ENCODE measurements around the gene CCNG2. TPM values are rescaled to one million over a fixed set of nuclear protein-coding genes. Genes with fewer than 3 reads are reported as not detected.

Gene CCNG2
- total RNA-seq, 4 donors from 2014 or later = 24.7 to 41.8 (median 29.2) TPM

GRCh38 chr4:77156533-77156911, 485 bp upstream of the CCNG2 start:
- peaks cover 5 to 7% of the 10 kb centered on the region in 2 donors for H3K36me3 ChIP-seq
- WGBS, 2 donors = 0 to 1% methylated on average over 17 of the region's 17 CpGs
- TF ChIP-seq POLR2A (IDR thresholded peaks at IDR 0.05) = peak in 1 of 2 donors; percentile 93
- TF ChIP-seq, protein P1, sequence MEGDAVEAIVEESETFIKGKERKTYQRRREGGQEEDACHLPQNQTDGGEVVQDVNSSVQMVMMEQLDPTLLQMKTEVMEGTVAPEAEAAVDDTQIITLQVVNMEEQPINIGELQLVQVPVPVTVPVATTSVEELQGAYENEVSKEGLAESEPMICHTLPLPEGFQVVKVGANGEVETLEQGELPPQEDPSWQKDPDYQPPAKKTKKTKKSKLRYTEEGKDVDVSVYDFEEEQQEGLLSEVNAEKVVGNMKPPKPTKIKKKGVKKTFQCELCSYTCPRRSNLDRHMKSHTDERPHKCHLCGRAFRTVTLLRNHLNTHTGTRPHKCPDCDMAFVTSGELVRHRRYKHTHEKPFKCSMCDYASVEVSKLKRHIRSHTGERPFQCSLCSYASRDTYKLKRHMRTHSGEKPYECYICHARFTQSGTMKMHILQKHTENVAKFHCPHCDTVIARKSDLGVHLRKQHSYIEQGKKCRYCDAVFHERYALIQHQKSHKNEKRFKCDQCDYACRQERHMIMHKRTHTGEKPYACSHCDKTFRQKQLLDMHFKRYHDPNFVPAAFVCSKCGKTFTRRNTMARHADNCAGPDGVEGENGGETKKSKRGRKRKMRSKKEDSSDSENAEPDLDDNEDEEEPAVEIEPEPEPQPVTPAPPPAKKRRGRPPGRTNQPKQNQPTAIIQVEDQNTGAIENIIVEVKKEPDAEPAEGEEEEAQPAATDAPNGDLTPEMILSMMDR (IDR thresholded peaks at IDR 0.05) = no peak
- no peaks in the 10 kb centered on the region for H3K9me3 ChIP-seq
- H3K4me3 ChIP-seq (replicated peaks in 1 of 3) = peak overlapping the region; percentile 79 to 95 (median 95)
- peak overlapping the region; percentile 83 to 97 (median 94) for H3K27ac ChIP-seq
- DNase-seq = peak; percentile 98
- no peaks in the 10 kb centered on the region for H3K27me3 ChIP-seq
- H3K4me1 ChIP-seq = peaks cover 10 to 18% of the 10 kb centered on the region in 2 donors
- intact Hi-C loops (cut with DNase I) = loop anchor here (5.0 kb wide), 1 partner anchor 79 kb away; the partner anchor contains the start of gene CCNI

DNA sequence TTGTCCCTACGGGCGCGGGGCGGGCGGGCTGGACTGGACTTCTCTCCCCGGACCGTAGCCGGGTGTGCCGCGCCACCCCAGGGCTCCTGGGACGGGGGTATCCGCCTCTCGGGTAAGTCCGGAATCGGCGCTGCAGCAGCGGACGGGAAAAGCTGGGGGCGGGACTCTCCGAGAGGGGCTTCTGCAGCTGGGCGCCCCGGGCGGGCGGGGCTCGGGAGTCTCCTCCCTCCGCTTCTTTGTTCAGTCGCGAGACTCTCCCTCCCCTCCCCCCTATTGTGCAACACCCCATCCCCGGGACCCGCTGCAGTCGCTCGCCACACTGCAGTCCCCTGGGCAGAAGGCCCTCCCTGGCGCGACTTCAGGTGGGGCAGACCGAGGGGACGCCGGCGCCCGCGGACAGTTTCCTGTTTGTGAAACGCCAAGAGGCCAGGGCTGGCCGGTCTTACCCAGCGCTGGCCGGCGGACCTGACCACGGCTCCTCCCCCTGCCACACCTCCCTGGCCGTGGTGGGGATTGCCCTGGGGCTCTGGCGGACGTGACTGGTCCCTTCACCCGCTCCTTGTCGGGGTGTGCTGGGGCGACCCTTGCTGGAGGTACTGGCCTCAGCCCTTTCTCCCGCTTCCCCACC, 966 bp downstream of the CCNG2 start:
- H3K4me3 ChIP-seq (replicated peaks in 1 of 3) = peak overlapping the region; percentile 79 to 95 (median 95)
- peak overlapping the region; percentile 83 to 97 (median 94) for H3K27ac ChIP-seq
- H3K9me3 ChIP-seq = no peaks in the 10 kb centered on the region
- H3K4me1 ChIP-seq = peaks cover 10 to 18% of the 10 kb centered on the region in 2 donors
- DNase-seq = peak; percentile 93
- peak in 1 of 2 donors; percentile 79 for TF ChIP-seq POLR2A (IDR thresholded peaks at IDR 0.05)
- TF ChIP-seq, protein P1 (IDR thresholded peaks at IDR 0.05) = peak in 2 of 6 experiments; percentile 23 to 27
- intact Hi-C loops (cut with DNase I) = loop anchor here (5.0 kb wide), 1 partner anchor 81 kb away; the partner anchor contains the start of gene CCNI
- no peaks in the 10 kb centered on the region for H3K27me3 ChIP-seq
- peaks cover 17% of the 10 kb centered on the region in 2 donors for H3K36me3 ChIP-seq
- 0% methylated on average over 9 to 19 of the region's 53 CpGs for WGBS, 2 donors

- Histone ChIP-seq H3K9me3 (no peaks in the 10 kb centered on the region), H3K27me3 (no peaks in the 10 kb centered on the region), H3K4me3 (replicated peaks in 1 of 3) (peak overlapping the region; percentile 79 to 95 (median 95)), H3K36me3 (peaks cover 17% of the 10 kb centered on the region in 2 donors), H3K4me1 (peaks cover 10 to 18% of the 10 kb centered on the region in 2 donors), H3K27ac (peak overlapping the region; percentile 83 to 97 (median 94))
- intact Hi-C loops (cut with DNase I) = loop anchor here (5.0 kb wide), 1 partner anchor 81 kb away; the partner anchor contains the start of gene CCNI
- 5 to 7% methylated on average over 6 of the region's 6 CpGs for WGBS, 2 donors
- no peak for TF ChIP-seq POLR2A (IDR thresholded peaks at IDR 0.05)
- TF ChIP-seq, protein P1 (IDR thresholded peaks at IDR 0.05) = no peak
- DNase-seq = peak; percentile 42 to 49
These were observed 1.5 kb downstream of the CCNG2 start for GRCh38 chr4:77158487-77158861.

GRCh38 chr4:77159806-77160205, 2.8 kb downstream of the CCNG2 start:
- Histone ChIP-seq H3K9me3 (no peaks in the 10 kb centered on the region), H3K36me3 (peaks cover 26 to 28% of the 10 kb centered on the region in 2 donors), H3K27me3 (no peaks in the 10 kb centered on the region), H3K4me3 (replicated peaks in 1 of 3) (no peak overlapping the region), H3K27ac (no peak overlapping the region), H3K4me1 (peaks cover 10 to 18% of the 10 kb centered on the region in 2 donors)
- no peak for TF ChIP-seq POLR2A (IDR thresholded peaks at IDR 0.05)
- TF ChIP-seq, protein P1 (IDR thresholded peaks at IDR 0.05) = no peak
- 76 to 85% methylated on average over 3 of the region's 3 CpGs for WGBS, 2 donors
- no peak for DNase-seq
- intact Hi-C loops (cut with DNase I) = loop anchor here (5.0 kb wide), 1 partner anchor 83 kb away; the partner anchor contains the start of gene CCNI

DNA sequence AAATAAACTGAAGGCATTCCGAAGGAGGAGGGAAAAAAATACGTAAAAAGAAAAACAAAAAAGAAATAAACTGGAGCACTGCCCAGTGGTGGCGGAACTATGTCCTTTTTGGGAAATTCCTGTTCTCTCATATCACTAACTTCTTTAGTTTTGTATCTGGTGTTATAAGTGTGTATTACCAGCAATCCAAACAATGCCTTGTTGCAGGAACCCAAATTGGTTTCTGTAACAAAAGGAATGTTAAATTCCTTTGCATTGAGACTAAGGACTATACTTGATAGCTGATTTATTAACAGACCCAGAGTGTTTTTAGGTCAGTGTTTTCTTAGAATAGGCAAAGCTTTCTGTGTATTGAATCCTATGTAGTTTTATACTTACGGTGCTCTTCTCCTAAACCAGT, 6.6 kb downstream of the CCNG2 start:
- no peaks in the 10 kb centered on the region for H3K9me3 ChIP-seq
- no peaks in the 10 kb centered on the region for H3K27me3 ChIP-seq
- WGBS, 2 donors = 76 to 78% methylated on average over 4 of the region's 4 CpGs
- DNase-seq = no peak
- no peak for TF ChIP-seq POLR2A (IDR thresholded peaks at IDR 0.05)
- TF ChIP-seq, protein P1 (IDR thresholded peaks at IDR 0.05) = no peak
- H3K4me3 ChIP-seq (replicated peaks in 1 of 3) = no peak overlapping the region
- H3K36me3 ChIP-seq = peaks cover 28 to 40% of the 10 kb centered on the region in 2 donors
- intact Hi-C loops (cut with DNase I) = no loop called here
- no peak overlapping the region for H3K27ac ChIP-seq
- peaks cover 4 to 7% of the 10 kb centered on the region in 2 donors for H3K4me1 ChIP-seq

Data from thyroid gland (tissue), 4 donors.